ENCODE data around the gene EFR3B.

EFR3B gene

DNA sequence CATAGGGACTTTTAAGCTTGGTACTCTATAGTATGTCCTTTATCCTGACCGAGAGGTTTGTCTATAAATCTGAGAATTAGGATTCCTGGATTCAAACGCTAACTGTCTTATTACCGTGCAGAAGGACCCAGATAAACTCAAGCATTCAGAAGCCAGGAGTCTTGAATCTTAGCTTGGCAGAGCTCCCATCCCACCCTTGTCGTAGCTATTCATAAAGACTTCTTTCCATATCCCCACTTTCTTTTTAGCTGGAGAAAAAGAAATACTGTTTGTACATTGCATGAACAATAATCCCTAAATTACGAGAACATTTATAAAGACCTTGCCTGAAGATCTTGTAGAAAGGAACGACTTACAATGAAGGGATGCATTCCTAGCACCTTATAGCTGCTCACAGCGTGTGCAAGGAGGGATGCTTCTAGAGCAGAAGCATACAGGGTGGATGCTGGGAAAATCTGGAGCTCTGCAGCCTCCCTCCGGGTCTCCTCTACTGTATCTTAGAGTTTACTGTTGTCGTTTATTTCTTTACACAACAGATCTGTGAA is 13.6 kb downstream of the EFR3B start:
- Histone ChIP-seq H3K9me2 (replicated peaks; ENCODE audit: control insufficient read depth, low read length) (no peaks in the 10 kb centered on the region), H3K4me3 (ENCODE audit: low read length) (no peak overlapping the region), H3K79me2 (ENCODE audit: control insufficient read depth, low read length) (no peaks in the 10 kb centered on the region), H3K4me2 (ENCODE audit: low read length) (no peak overlapping the region), H4K20me1 (ENCODE audit: control insufficient read depth, insufficient read depth, low read depth, low read length) (no peaks in the 10 kb centered on the region), H3F3A (ENCODE audit: control insufficient read depth, insufficient read depth) (no peaks in the 10 kb centered on the region), H3K4me1 (ENCODE audit: control insufficient read depth, low read length) (no peaks in the 10 kb centered on the region), H3K36me3 (ENCODE audit: control insufficient read depth, low read length) (no peaks in the 10 kb centered on the region), H3K9me3 (ENCODE audit: control insufficient read depth, insufficient read depth, low read length) (no peaks in the 10 kb centered on the region), H3K27me3 (ENCODE audit: control insufficient read depth, low read length) (peaks cover 10% of the 10 kb centered on the region; the same call in 1 of the 2 replicates), H3K27ac (ENCODE audit: low read depth, low read length) (no peak overlapping the region)
- TF ChIP-seq, protein P1, sequence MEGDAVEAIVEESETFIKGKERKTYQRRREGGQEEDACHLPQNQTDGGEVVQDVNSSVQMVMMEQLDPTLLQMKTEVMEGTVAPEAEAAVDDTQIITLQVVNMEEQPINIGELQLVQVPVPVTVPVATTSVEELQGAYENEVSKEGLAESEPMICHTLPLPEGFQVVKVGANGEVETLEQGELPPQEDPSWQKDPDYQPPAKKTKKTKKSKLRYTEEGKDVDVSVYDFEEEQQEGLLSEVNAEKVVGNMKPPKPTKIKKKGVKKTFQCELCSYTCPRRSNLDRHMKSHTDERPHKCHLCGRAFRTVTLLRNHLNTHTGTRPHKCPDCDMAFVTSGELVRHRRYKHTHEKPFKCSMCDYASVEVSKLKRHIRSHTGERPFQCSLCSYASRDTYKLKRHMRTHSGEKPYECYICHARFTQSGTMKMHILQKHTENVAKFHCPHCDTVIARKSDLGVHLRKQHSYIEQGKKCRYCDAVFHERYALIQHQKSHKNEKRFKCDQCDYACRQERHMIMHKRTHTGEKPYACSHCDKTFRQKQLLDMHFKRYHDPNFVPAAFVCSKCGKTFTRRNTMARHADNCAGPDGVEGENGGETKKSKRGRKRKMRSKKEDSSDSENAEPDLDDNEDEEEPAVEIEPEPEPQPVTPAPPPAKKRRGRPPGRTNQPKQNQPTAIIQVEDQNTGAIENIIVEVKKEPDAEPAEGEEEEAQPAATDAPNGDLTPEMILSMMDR (IDR thresholded peaks at IDR 0.05; ENCODE audit: low read depth, low read length, poor library complexity, severe bottlenecking) = no peak
- TF ChIP-seq EZH2phosphoT487 (IDR thresholded peaks at IDR 0.05; ENCODE audit: borderline replicate concordance, low read length) = no peak

DNA sequence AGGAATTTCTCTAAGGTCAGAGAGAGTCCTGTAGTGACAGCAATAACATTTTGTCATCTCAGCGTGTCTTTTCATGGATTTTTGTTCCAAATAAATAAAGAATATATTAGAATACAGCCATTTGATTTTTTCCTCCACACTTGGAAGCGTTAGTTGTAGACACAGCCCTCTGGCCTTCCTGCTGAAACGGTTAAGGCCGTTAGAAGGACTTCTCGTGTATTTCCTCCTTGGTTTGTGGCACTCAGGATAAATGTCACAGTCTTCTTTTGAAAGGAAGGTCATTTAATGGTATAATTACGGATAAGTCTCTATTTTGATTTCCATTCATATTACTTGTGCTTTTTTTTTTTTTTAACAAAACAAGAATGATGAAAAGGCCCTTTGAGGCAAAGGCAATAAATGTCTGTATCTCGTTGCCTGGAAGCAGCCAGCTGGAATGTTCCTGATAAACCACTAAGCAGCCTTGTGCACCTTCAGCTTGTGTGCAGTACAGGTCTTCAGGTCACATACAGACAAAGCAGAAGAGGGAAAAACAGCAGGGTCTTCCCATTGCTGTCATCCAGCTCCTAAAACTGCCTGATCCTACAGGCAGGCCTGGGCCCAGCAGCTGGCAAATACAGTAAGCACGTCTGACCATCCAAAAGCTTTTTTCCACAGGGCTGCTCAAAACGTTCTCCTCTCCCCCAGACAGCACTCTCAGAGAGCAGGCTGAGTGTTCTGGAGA is 14.4 kb downstream of the EFR3B start:
- no peaks in the 10 kb centered on the region for H3K79me2 ChIP-seq (ENCODE audit: control insufficient read depth, low read length)
- H3K4me3 ChIP-seq (ENCODE audit: low read length) = no peak overlapping the region
- no peak overlapping the region for H3K27ac ChIP-seq (ENCODE audit: low read depth, low read length)
- H3F3A ChIP-seq (ENCODE audit: control insufficient read depth, insufficient read depth) = no peaks in the 10 kb centered on the region
- H3K4me2 ChIP-seq (ENCODE audit: low read length) = no peak overlapping the region
- TF ChIP-seq, protein P1 (IDR thresholded peaks at IDR 0.05; ENCODE audit: low read depth, low read length, poor library complexity, severe bottlenecking) = no peak
- TF ChIP-seq EZH2phosphoT487 (IDR thresholded peaks at IDR 0.05; ENCODE audit: borderline replicate concordance, low read length) = no peak
- H3K4me1 ChIP-seq (ENCODE audit: control insufficient read depth, low read length) = no peaks in the 10 kb centered on the region
- H3K36me3 ChIP-seq (ENCODE audit: control insufficient read depth, low read length) = no peaks in the 10 kb centered on the region
- no peaks in the 10 kb centered on the region for H3K9me3 ChIP-seq (ENCODE audit: control insufficient read depth, insufficient read depth, low read length)
- no peaks in the 10 kb centered on the region for H4K20me1 ChIP-seq (ENCODE audit: control insufficient read depth, insufficient read depth, low read depth, low read length)
- H3K27me3 ChIP-seq (ENCODE audit: control insufficient read depth, low read length) = peaks cover 10% of the 10 kb centered on the region; the same call in 1 of the 2 replicates
- no peaks in the 10 kb centered on the region for H3K9me2 ChIP-seq (replicated peaks; ENCODE audit: control insufficient read depth, low read length)

DNA sequence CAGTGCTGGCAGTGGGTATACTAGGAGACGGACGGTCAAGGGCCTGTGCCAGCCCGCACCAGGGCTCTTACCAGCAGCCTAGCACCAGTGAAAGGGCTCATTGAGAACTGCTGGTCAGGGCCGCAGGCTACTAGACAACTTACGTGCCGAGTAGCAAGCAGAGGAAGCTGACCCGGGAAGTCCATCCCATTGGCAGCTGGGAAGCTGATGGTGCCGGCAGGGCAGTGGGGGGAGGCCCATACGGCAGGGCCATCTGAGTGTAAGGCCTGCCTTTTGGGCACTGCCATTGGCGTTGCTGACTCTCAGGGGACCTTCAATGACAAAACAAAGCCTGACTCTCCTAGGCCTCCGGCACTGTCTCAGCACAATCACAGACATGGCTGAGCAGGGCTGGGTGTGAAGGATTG is 20.6 kb downstream of the EFR3B start:
- no peaks in the 10 kb centered on the region for H4K20me1 ChIP-seq (ENCODE audit: control insufficient read depth, insufficient read depth, low read depth, low read length)
- H3F3A ChIP-seq (ENCODE audit: control insufficient read depth, insufficient read depth) = no peaks in the 10 kb centered on the region
- no peaks in the 10 kb centered on the region for H3K9me3 ChIP-seq (ENCODE audit: control insufficient read depth, insufficient read depth, low read length)
- H3K4me1 ChIP-seq (ENCODE audit: control insufficient read depth, low read length) = peaks cover 8% of the 10 kb centered on the region
- no peak overlapping the region for H3K4me3 ChIP-seq (ENCODE audit: low read length)
- H3K27me3 ChIP-seq (ENCODE audit: control insufficient read depth, low read length) = no peaks in the 10 kb centered on the region
- TF ChIP-seq EZH2phosphoT487 (IDR thresholded peaks at IDR 0.05; ENCODE audit: borderline replicate concordance, low read length) = no peak
- TF ChIP-seq, protein P1 (IDR thresholded peaks at IDR 0.05; ENCODE audit: low read depth, low read length, poor library complexity, severe bottlenecking) = no peak
- H3K9me2 ChIP-seq (replicated peaks; ENCODE audit: control insufficient read depth, low read length) = no peaks in the 10 kb centered on the region
- no peak overlapping the region for H3K27ac ChIP-seq (ENCODE audit: low read depth, low read length)
- H3K36me3 ChIP-seq (ENCODE audit: control insufficient read depth, low read length) = no peaks in the 10 kb centered on the region
- H3K79me2 ChIP-seq (ENCODE audit: control insufficient read depth, low read length) = no peaks in the 10 kb centered on the region
- no peak overlapping the region for H3K4me2 ChIP-seq (ENCODE audit: low read length)
